HAP-1 (cell line): ENCODE data around the gene RIPOR3.
"Not testable (repeated sequence)": the region's sequence is repeated elsewhere in the genome, so short reads cannot be mapped to it uniquely, and the experiment has no call there.

ENCODE experiments used
- DNase-seq, 2 experiments: peaks; one replicate each; pipeline ENCODE4 v3.0.0-alpha.2; 2016 to 2020; ENCODE audit warnings: low spot score in 2 of 2
- H3K27me3 ChIP-seq: fragments of 250-450 bp; sonication (Bioruptor Pico); 2 replicates; pipeline ENCODE4 v1.5.1; 2020; ENCODE audit warnings: low read depth, mild to moderate bottlenecking, moderate library complexity
- H3K36me3 ChIP-seq: fragments of 250-450 bp; sonication (Bioruptor Pico); replicated peaks from 2 replicates; pipeline ENCODE4 v1.5.1; 2020; ENCODE audit warnings: mild to moderate bottlenecking
- H3K4me1 ChIP-seq: fragments of 250-450 bp; sonication (Bioruptor Pico); 2 replicates; pipeline ENCODE4 v1.5.1; 2020; ENCODE audit warnings: mild to moderate bottlenecking
- H3K4me3 ChIP-seq: fragments of 250-450 bp; sonication (Bioruptor Pico); 2 replicates; pipeline ENCODE4 v1.5.1; 2020; ENCODE audit warnings: mild to moderate bottlenecking, moderate library complexity
- H3K9me3 ChIP-seq: fragments of 250-450 bp; sonication (Bioruptor Pico); 2 replicates; pipeline ENCODE4 v1.5.1; 2020; ENCODE audit warnings: mild to moderate bottlenecking, moderate library complexity
- in situ Hi-C: fragments of 300-500 bp; cut with MboI; formaldehyde crosslinking; loops from 3 replicates; pipeline ENCODE4 v1.14.3; 2020; ENCODE audit warnings: low sequenced_read_pairs, inconsistent platforms, mixed read lengths

Gene RIPOR3

GRCh38 chr20:50546729-50547314, 144.5 kb downstream of the RIPOR3 start:
- H3K4me3 ChIP-seq, result no peak overlapping the region
- peaks cover 8% of the 10 kb centered on the region for H3K4me1 ChIP-seq
- H3K36me3 ChIP-seq, result no peaks in the 10 kb centered on the region

GRCh38 chr20:50545126-50545525, 146.2 kb downstream of the RIPOR3 start:
- Histone ChIP-seq H3K4me3 (no peak overlapping the region), H3K36me3 (no peaks in the 10 kb centered on the region), H3K9me3 (no peaks in the 10 kb centered on the region), H3K4me1 (no peaks in the 10 kb centered on the region), H3K27me3 (no peaks in the 10 kb centered on the region)
- in situ Hi-C loops, result no loop called here
- no peak for DNase-seq

More at GRCh38 chr20:50546729-50547314, 144.5 kb downstream of the RIPOR3 start:
- in situ Hi-C loops, result no loop called here
- no peak for DNase-seq
- Histone ChIP-seq H3K9me3 (no peaks in the 10 kb centered on the region), H3K27me3 (no peaks in the 10 kb centered on the region)

- Histone ChIP-seq H3K9me3 (no peaks in the 10 kb centered on the region), H3K4me1 (no peaks in the 10 kb centered on the region), H3K27me3 (no peaks in the 10 kb centered on the region), H3K36me3 (no peaks in the 10 kb centered on the region), H3K4me3 (no peak overlapping the region)
- in situ Hi-C loops, result no loop called here
- DNase-seq, result no peak
Observed at GRCh38 chr20:50543326-50543725, 148.0 kb downstream of the RIPOR3 start.

- in situ Hi-C loops, result no loop called here
- H3K4me3 ChIP-seq, result no peak overlapping the region
- no peaks in the 10 kb centered on the region for H3K4me1 ChIP-seq
- no peak for DNase-seq
- H3K27me3 ChIP-seq, result no peaks in the 10 kb centered on the region
- H3K9me3 ChIP-seq, result no peaks in the 10 kb centered on the region
- no peaks in the 10 kb centered on the region for H3K36me3 ChIP-seq
Observed at GRCh38 chr20:50541606-50542041, 149.7 kb downstream of the RIPOR3 start.

- peaks cover 3% of the 10 kb centered on the region for H3K4me1 ChIP-seq
- no peaks in the 10 kb centered on the region for H3K36me3 ChIP-seq
- in situ Hi-C loops, result no loop called here
- no peaks in the 10 kb centered on the region for H3K9me3 ChIP-seq
- H3K4me3 ChIP-seq, result no peak overlapping the region
- no peak for DNase-seq
- no peaks in the 10 kb centered on the region for H3K27me3 ChIP-seq
Observed at GRCh38 chr20:50540620-50541605, 150.4 kb downstream of the RIPOR3 start.

- H3K4me3 ChIP-seq, DNase-seq, H3K9me3 ChIP-seq, H3K27me3 ChIP-seq, in situ Hi-C loops, H3K36me3 ChIP-seq, H3K4me1 ChIP-seq: not testable (repeated sequence)
Observed at GRCh38 chr20:50539798-50540197, 151.5 kb downstream of the RIPOR3 start.

GRCh38 chr20:50538276-50538675, 153.1 kb downstream of the RIPOR3 start:
- no peaks in the 10 kb centered on the region for H3K9me3 ChIP-seq
- DNase-seq, result no peak
- in situ Hi-C loops, result no loop called here
- no peak overlapping the region for H3K4me3 ChIP-seq
- no peaks in the 10 kb centered on the region for H3K36me3 ChIP-seq
- H3K27me3 ChIP-seq, result no peaks in the 10 kb centered on the region
- H3K4me1 ChIP-seq, result peaks cover 4% of the 10 kb centered on the region

GRCh38 chr20:50537546-50538201, 153.7 kb downstream of the RIPOR3 start:
- peaks cover 4% of the 10 kb centered on the region for H3K4me1 ChIP-seq
- no peaks in the 10 kb centered on the region for H3K9me3 ChIP-seq
- no peaks in the 10 kb centered on the region for H3K27me3 ChIP-seq
- in situ Hi-C loops, result no loop called here
- H3K4me3 ChIP-seq, result no peak overlapping the region
- DNase-seq, result no peak
- H3K36me3 ChIP-seq, result no peaks in the 10 kb centered on the region

GRCh38 chr20:50536333-50536732, 155.0 kb downstream of the RIPOR3 start:
- H3K36me3 ChIP-seq, result no peaks in the 10 kb centered on the region

More at GRCh38 chr20:50536333-50536732, 155.0 kb downstream of the RIPOR3 start:
- H3K27me3 ChIP-seq, result no peaks in the 10 kb centered on the region
- H3K9me3 ChIP-seq, result no peaks in the 10 kb centered on the region
- in situ Hi-C loops, result no loop called here
- H3K4me3 ChIP-seq, result no peak overlapping the region
- H3K4me1 ChIP-seq, result peaks cover 4% of the 10 kb centered on the region
- DNase-seq, result peak; percentile 43 to 80
